HepG2 (cell line): ENCODE results near the gene RFTN1. TPM values are rescaled to one million over a fixed set of nuclear protein-coding genes. Genes with fewer than 3 reads are reported as not detected.

Source experiments
- ATAC-seq: fragments of 200-7000 bp; cut with Tn5 transposase; 3 replicates; pipeline ENCODE4 v1.9.1; 2020; ENCODE audit warnings: mild to moderate bottlenecking, moderate library complexity
- BruUV-seq: library from RNA; stranded (reverse); fragments of 400-500 nt; replicated peaks from 2 replicates; lab custom pipeline; 2021; lab: Mats Ljungman, UMichigan
- CTCF ChIA-PET: fragments of 300-600 bp; formaldehyde crosslinking; extraction: SDS; loops from one replicate; lab custom pipeline; 2021; ENCODE audit warnings: low total read pairs, inconsistent platforms, low intra/inter-chr PET ratio; lab: Yijun Ruan, JAX
- POLR2A ChIA-PET: fragments of 350-600 bp; sonication (Branson Sonifier 250); formaldehyde crosslinking; loops from one replicate; lab custom pipeline; 2020; ENCODE audit warnings: antibody characterized with exemption, inconsistent platforms; lab: Yijun Ruan, JAX
- DNase-seq: peaks from one replicate; pipeline ENCODE4 v3.0.0-alpha.2; 2015; ENCODE audit warnings: low spot score
- FAIRE-seq: peaks from 3 replicates; lab custom pipeline; 2011; peaks lifted over from hg19 to GRCh38; lab: Jason Lieb, UNC
- H2AFZ ChIP-seq: one replicate; pipeline ENCODE4 v1.6.1; 2011; ENCODE audit warnings: low read length, inconsistent platforms
- H3K27ac ChIP-seq: fragments of 300-600 bp; 3 replicates; pipeline ENCODE4 v1.8.0; 2011; ENCODE audit warnings: mixed run types, mild to moderate bottlenecking, mixed read lengths, low read length, inconsistent platforms; ENCODE audit not compliant: insufficient read depth; ENCODE audit errors: extremely low read length
- H3K27me3 ChIP-seq, 2 experiments: fragments of 200-600 bp in 1 of 2; 2 replicates in 1 of 2; 3 replicates in 1 of 2; pipeline versions ENCODE4 v1.6.0 to v1.8.0; 2011; ENCODE audit warnings: low read length in 2 of 2, mild to moderate bottlenecking in 2 of 2, moderate library complexity in 2 of 2, inconsistent platforms in 1 of 2; ENCODE audit not compliant: insufficient read depth in 2 of 2, control insufficient read depth in 1 of 2
- H3K36me3 ChIP-seq, 2 experiments: fragments of 200-600 bp in 1 of 2; replicated peaks in 1 of 2; 2 replicates in 1 of 2; 3 replicates in 1 of 2; pipeline versions ENCODE4 v1.5.1 to v1.8.0; 2011; ENCODE audit warnings: low read length in 2 of 2, inconsistent platforms in 1 of 2; ENCODE audit not compliant: insufficient read depth in 2 of 2, control insufficient read depth in 1 of 2
- H3K4me1 ChIP-seq: 2 replicates; pipeline ENCODE4 v1.5.1; 2012; ENCODE audit warnings: low read length, inconsistent platforms; ENCODE audit not compliant: insufficient read depth
- H3K4me2 ChIP-seq: 2 replicates; pipeline ENCODE4 v1.6.0; 2011; ENCODE audit warnings: low read depth, low read length, inconsistent platforms
- H3K4me3 ChIP-seq, 3 experiments: fragments of 200-600 bp in 1 of 3; sonication (generic), shearing (Covaris generic) in 1 of 3; replicated peaks in 1 of 3; 2 replicates each; pipeline ENCODE4 v1.5.1; 2011 to 2016; ENCODE audit warnings: low read length in 3 of 3, inconsistent platforms in 2 of 3, low read depth in 2 of 3, mild to moderate bottlenecking in 2 of 3, control low read depth in 1 of 3, mixed read lengths in 1 of 3; ENCODE audit not compliant: insufficient read depth in 1 of 3
- H3K79me2 ChIP-seq: one replicate; pipeline ENCODE4 v1.6.1; 2011; ENCODE audit warnings: low read length, inconsistent platforms; ENCODE audit not compliant: insufficient read depth
- H3K9ac ChIP-seq: 2 replicates; pipeline ENCODE4 v1.6.0; 2011; ENCODE audit warnings: mild to moderate bottlenecking, low read depth, low read length, inconsistent platforms; ENCODE audit not compliant: insufficient read depth
- H3K9me3 ChIP-seq: 2 replicates; pipeline ENCODE4 v1.5.1; 2012; ENCODE audit warnings: mild to moderate bottlenecking, low read length
- H4K20me1 ChIP-seq: 2 replicates; pipeline ENCODE4 v1.6.0; 2011; ENCODE audit warnings: inconsistent platforms, mild to moderate bottlenecking, low read length, moderate library complexity; ENCODE audit not compliant: insufficient read depth
- SOX6 ChIP-seq, 2 experiments: fragments of 450-650 bp in 1 of 2; sonication (generic) in 1 of 2; formaldehyde crosslinking in 1 of 2; IDR thresholded peaks; 2 replicates each; pipeline versions ENCODE4 v1.4.0 to v1.6.1; 2017 to 2020; ENCODE audit warnings: antibody characterized with exemption in 1 of 2, mild to moderate bottlenecking in 1 of 2, missing genetic modification reagents in 1 of 2
- TERF1 ChIP-seq: sonication (generic); formaldehyde crosslinking; IDR thresholded peaks from 2 replicates; pipeline ENCODE4 v1.8.0; 2022; ENCODE audit warnings: mild to moderate bottlenecking, missing genetic modification reagents, moderate library complexity
- WGBS: methylation state at CpG from one replicate; pipeline ENCODE4 v1.1.6; 2017; ENCODE audit warnings: low lambda C conversion rate; 5-methylcytosine and 5-hydroxymethylcytosine counted together
- in situ Hi-C: cut with HindIII; loops from 2 replicates; pipeline ENCODE4 v1.10.0; 2017; ENCODE audit warnings: low pct_unique_long_range_greater_than_20kb; ENCODE audit not compliant: extremely low pct_ligation_motif_present
- intact Hi-C: fragments of 100-400 bp; cut with micrococcal nuclease; formaldehyde crosslinking; loops from one replicate; pipeline ENCODE4 v1.10.0; 2022; ENCODE audit not compliant: unreplicated experiment
- polyA plus RNA-seq, 8 experiments: library from polyadenylated mRNA; depleted of rRNA in 3 of 8; stranded (reverse) in 7 of 8; unstranded in 1 of 8; fragments of >200 nt; fragmentation: Illumina TruSeq in 4 of 8; extraction: Trizol in 4 of 8; gene quantifications; 2 replicates each; pipeline versions ENCODE4 v1.2.1 to v1.2.3, GENCODE V29; 2011 to 2016; ENCODE audit warnings: low read depth in 4 of 8, missing spikeins in 1 of 8, mixed read lengths in 1 of 8; ENCODE audit not compliant: insufficient read depth in 1 of 8
- total RNA-seq, 5 experiments: library from RNA; depleted of rRNA; stranded (reverse); fragments of >200 nt; fragmentation: Illumina TruSeq; extraction: Trizol; gene quantifications; 2 replicates each; pipeline ENCODE4 v1.2.3, GENCODE V29; 2016; ENCODE audit warnings: low read depth in 1 of 5
- TF ChIP-seq, protein P1 (sequence below): sonication (generic); formaldehyde crosslinking; IDR thresholded peaks from 2 replicates; pipeline ENCODE4 v1.9.0; 2021; ENCODE audit warnings: missing genetic modification reagents, borderline replicate concordance
- TF ChIP-seq, protein P2 (sequence below): sonication (generic); formaldehyde crosslinking; IDR thresholded peaks from 2 replicates; pipeline ENCODE4 v1.4.0; 2020; ENCODE audit warnings: mild to moderate bottlenecking, missing genetic modification reagents

RFTN1 gene
- total and polyA plus RNA-seq, 2 of the 13 experiments (the other 11 are each of a cell fraction or from before 2014, with no cell fraction given) = not detected

DNA sequence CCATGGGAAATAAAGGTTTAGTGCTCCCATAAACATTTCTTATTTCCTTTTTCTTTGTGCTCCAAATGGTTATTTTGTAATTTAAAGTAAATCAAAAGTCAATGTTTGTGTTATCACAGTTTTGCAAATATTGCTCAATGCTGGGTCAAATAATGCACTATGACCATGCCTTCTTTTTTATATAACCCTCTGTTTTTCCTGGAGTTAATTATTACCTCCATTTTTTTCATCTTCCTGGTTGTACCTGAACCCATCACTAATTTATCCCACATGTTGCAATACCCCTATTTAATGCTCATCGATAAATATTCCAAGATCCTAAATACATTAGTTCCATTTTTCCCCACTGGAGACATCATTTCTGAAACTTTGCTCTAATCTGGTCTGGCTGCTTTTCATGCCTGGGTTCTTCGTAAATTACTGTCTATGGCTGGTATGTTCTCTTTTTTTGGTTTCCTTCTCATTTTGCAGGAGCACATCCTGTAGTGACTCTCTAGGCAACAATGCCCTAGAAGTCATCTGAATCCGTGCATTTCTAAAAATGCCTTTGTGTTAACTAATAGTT, 182.1 kb downstream of the RFTN1 start (continued):
- TF ChIP-seq, protein P1, sequence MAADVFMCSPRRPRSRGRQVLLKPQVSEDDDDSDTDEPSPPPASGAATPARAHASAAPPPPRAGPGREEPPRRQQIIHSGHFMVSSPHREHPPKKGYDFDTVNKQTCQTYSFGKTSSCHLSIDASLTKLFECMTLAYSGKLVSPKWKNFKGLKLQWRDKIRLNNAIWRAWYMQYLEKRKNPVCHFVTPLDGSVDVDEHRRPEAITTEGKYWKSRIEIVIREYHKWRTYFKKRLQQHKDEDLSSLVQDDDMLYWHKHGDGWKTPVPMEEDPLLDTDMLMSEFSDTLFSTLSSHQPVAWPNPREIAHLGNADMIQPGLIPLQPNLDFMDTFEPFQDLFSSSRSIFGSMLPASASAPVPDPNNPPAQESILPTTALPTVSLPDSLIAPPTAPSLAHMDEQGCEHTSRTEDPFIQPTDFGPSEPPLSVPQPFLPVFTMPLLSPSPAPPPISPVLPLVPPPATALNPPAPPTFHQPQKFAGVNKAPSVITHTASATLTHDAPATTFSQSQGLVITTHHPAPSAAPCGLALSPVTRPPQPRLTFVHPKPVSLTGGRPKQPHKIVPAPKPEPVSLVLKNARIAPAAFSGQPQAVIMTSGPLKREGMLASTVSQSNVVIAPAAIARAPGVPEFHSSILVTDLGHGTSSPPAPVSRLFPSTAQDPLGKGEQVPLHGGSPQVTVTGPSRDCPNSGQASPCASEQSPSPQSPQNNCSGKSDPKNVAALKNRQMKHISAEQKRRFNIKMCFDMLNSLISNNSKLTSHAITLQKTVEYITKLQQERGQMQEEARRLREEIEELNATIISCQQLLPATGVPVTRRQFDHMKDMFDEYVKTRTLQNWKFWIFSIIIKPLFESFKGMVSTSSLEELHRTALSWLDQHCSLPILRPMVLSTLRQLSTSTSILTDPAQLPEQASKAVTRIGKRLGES = no peak
- TF ChIP-seq SOX6 (IDR thresholded peaks at IDR 0.05) (no peak), SOX6 (CRISPR knock-in tag; IDR thresholded peaks at IDR 0.05) (peak; percentile 64; the same call in 1 of the 2 replicates)
- TF ChIP-seq, all 625 proteins: peak for 88

DNA sequence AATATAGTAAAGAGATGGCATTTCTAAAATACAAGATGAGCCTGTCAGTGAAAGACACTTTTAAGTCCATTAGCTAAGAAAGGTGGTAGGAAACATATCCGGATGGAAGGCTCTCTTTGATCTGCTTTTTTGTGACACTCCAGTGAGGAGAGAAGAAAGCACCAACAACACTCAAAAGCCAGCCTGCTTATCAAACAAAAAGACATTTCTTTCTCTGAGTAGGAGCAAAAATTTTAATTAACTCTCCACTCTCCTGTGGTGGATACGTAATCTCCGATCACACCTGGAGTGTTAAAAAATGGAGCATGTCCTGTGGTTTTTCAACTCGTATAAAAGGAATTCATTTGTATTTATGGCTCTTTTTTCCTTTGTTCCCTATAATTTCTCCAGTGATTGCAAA, 183.1 kb downstream of the RFTN1 start:
- Histone ChIP-seq H2AFZ (no peak overlapping the region), H3K4me2 (no peak overlapping the region), H3K79me2 (no peaks in the 10 kb centered on the region), H3K27ac (peak overlapping the region; percentile 85), H3K9me3 (peaks cover 10% of the 10 kb centered on the region)
- 88% methylated on average over 4 of the region's 4 CpGs for WGBS
- in situ Hi-C loops = no loop called here
- no peak for ATAC-seq
- TF ChIP-seq TERF1 (CRISPR knock-in tag) = no peak
- TF ChIP-seq, protein P2, sequence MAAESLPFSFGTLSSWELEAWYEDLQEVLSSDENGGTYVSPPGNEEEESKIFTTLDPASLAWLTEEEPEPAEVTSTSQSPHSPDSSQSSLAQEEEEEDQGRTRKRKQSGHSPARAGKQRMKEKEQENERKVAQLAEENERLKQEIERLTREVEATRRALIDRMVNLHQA (CRISPR knock-in tag) = no peak
- TF ChIP-seq, all 625 proteins: peak for 0
- ChIA-PET POLR2A (no interaction called here), CTCF (no interaction called here)
- peaks cover 0 to 2% of the 10 kb centered on the region in 2 experiments; a peak in 2 of 5 replicates for H3K36me3 ChIP-seq
- no peak for FAIRE-seq
- no peak overlapping the region for H3K9ac ChIP-seq
- peaks cover 60% of the 10 kb centered on the region for H3K4me1 ChIP-seq
- BruUV-seq = no TSS peak
- no peaks in the 10 kb centered on the region for H4K20me1 ChIP-seq
- no peak for DNase-seq
- H3K4me3 ChIP-seq = no peak overlapping the region
- H3K27me3 ChIP-seq = no peaks in the 10 kb centered on the region
- intact Hi-C loops = no loop called here
